ENCODE data around the gene EIF1AD.
"Not testable (repeated sequence)": the region's sequence is repeated elsewhere in the genome, so short reads cannot be mapped to it uniquely, and the experiment has no call there.

Gene EIF1AD

GRCh38 chr11:66020618-66021357, 18.8 kb upstream of the EIF1AD start:
- DNase-seq, result peak; percentile 77 to 81

- DNase-seq, result no peak
Observed at GRCh38 chr11:66020212-66020611, 18.3 kb upstream of the EIF1AD start.

GRCh38 chr11:66017321-66017720, 15.4 kb upstream of the EIF1AD start:
- DNase-seq, result no peak

- no peak for DNase-seq
Observed at GRCh38 chr11:66016793-66017177, 14.8 kb upstream of the EIF1AD start.

GRCh38 chr11:66015936-66016792, 14.2 kb upstream of the EIF1AD start:
- DNase-seq, result no peak

GRCh38 chr11:66015454-66015881, 13.5 kb upstream of the EIF1AD start:
- no peak for DNase-seq

- no peak for DNase-seq
Observed at GRCh38 chr11:66014804-66015453, 13.0 kb upstream of the EIF1AD start.

- DNase-seq, result no peak
Observed at GRCh38 chr11:66013762-66014100, 11.8 kb upstream of the EIF1AD start.

GRCh38 chr11:66012946-66013761, 11.2 kb upstream of the EIF1AD start:
- DNase-seq, result peak; percentile 28 to 36

GRCh38 chr11:66012371-66012945, 10.5 kb upstream of the EIF1AD start:
- DNase-seq, result no peak

- DNase-seq, result no peak
Observed at GRCh38 chr11:66011785-66012303, 9.9 kb upstream of the EIF1AD start, which contains the start of gene CST6. Gene CST6 (plus strand): TSS chr11:66012008. CDS start chr11:66012045, 37 bp downstream.

- DNase-seq, result no peak
Observed at GRCh38 chr11:66011239-66011784, 9.4 kb upstream of the EIF1AD start.

GRCh38 chr11:66010036-66010435, 8.1 kb upstream of the EIF1AD start:
- DNase-seq, result not testable (repeated sequence)

GRCh38 chr11:66008468-66009101, 6.6 kb upstream of the EIF1AD start:
- no peak for DNase-seq

GRCh38 chr11:66008095-66008467, 6.1 kb upstream of the EIF1AD start:
- DNase-seq, result no peak

GRCh38 chr11:66007201-66007634, 5.3 kb upstream of the EIF1AD start:
- DNase-seq, result no peak

GRCh38 chr11:66006891-66007176, 4.9 kb upstream of the EIF1AD start:
- no peak for DNase-seq

GRCh38 chr11:66006134-66006890, 4.4 kb upstream of the EIF1AD start:
- no peak for DNase-seq

GRCh38 chr11:66004186-66004585, 2.2 kb upstream of the EIF1AD start:
- DNase-seq, result no peak

- DNase-seq, result no peak
Observed at GRCh38 chr11:66003291-66003690, 1.3 kb upstream of the EIF1AD start.
